ENCODE results near the gene ARHGAP36.

ARHGAP36 gene

GRCh38 chrX:131068945-131069719 is 11.0 kb downstream of the ARHGAP36 start:
- intact Hi-C loops (cut with DNase I) = no loop called here
- peak in 5 of 10 donors; percentile 6 to 70 (median 36) for DNase-seq

- DNase-seq = no peak
Observed at GRCh38 chrX:131072871-131073571, 14.9 kb downstream of the ARHGAP36 start.

GRCh38 chrX:131073607-131074006 is 15.5 kb downstream of the ARHGAP36 start:
- DNase-seq = no peak
- intact Hi-C loops (cut with DNase I) = no loop called here

More at GRCh38 chrX:131072871-131073571, 14.9 kb downstream of the ARHGAP36 start:
- intact Hi-C loops (cut with DNase I) = no loop called here

GRCh38 chrX:131081772-131082740 is 23.9 kb downstream of the ARHGAP36 start:
- intact Hi-C loops (cut with DNase I) = no loop called here
- peak in 1 of 10 donors; percentile 81 for DNase-seq

GRCh38 chrX:131083510-131084142 is 25.5 kb downstream of the ARHGAP36 start:
- DNase-seq = no peak
- intact Hi-C loops (cut with DNase I) = no loop called here

GRCh38 chrX:131084145-131084544 is 26.0 kb downstream of the ARHGAP36 start:
- no peak for DNase-seq
- intact Hi-C loops (cut with DNase I) = no loop called here

- intact Hi-C loops (cut with DNase I) = no loop called here
- no peak for DNase-seq
Observed at GRCh38 chrX:131136776-131137175, 78.6 kb downstream of the ARHGAP36 start.

GRCh38 chrX:131139072-131139471 is 80.9 kb downstream of the ARHGAP36 start:
- intact Hi-C loops (cut with DNase I) = no loop called here
- DNase-seq = no peak

Data from posterior cingulate gyrus (tissue), 11 donors.